Glutamatergic neuron (in vitro differentiated cells): ENCODE data around the gene FCRL6. TPM values are rescaled to one million over a fixed set of nuclear protein-coding genes. Genes with fewer than 3 reads are reported as not detected.

Source experiments
- DNase-seq: peaks from one replicate; pipeline ENCODE4 v3.0.0; 2022
- H3K27ac Mint-ChIP-seq: one replicate; pipeline ENCODE4 v1.8.0; 2020; ENCODE audit warnings: mild to moderate bottlenecking, mixed read lengths, inconsistent platforms; ENCODE audit not compliant: unreplicated experiment
- H3K27me3 Mint-ChIP-seq: one replicate; pipeline ENCODE4 v1.8.0; 2020; ENCODE audit warnings: mild to moderate bottlenecking, moderate library complexity, mixed read lengths, inconsistent platforms; ENCODE audit not compliant: unreplicated experiment
- H3K36me3 Mint-ChIP-seq: one replicate; pipeline ENCODE4 v1.8.0; 2020; ENCODE audit warnings: mild to moderate bottlenecking, mixed read lengths, inconsistent platforms; ENCODE audit not compliant: unreplicated experiment
- H3K4me1 Mint-ChIP-seq: one replicate; pipeline ENCODE4 v1.8.0; 2020; ENCODE audit warnings: mild to moderate bottlenecking, low read depth, mixed read lengths, inconsistent platforms; ENCODE audit not compliant: unreplicated experiment
- H3K4me3 Mint-ChIP-seq: one replicate; pipeline ENCODE4 v1.8.0; 2020; ENCODE audit warnings: mild to moderate bottlenecking, mixed read lengths, inconsistent platforms; ENCODE audit not compliant: unreplicated experiment
- H3K9me3 Mint-ChIP-seq: one replicate; pipeline ENCODE4 v1.8.0; 2020; ENCODE audit warnings: mild to moderate bottlenecking, moderate library complexity, mixed read lengths, inconsistent platforms; ENCODE audit not compliant: unreplicated experiment
- CTCF ChIP-seq: fragments of 200-600 bp; sonication (generic); IDR thresholded peaks from one replicate; pipeline ENCODE4 v1.5.0; 2021; ENCODE audit not compliant: partially characterized antibody, unreplicated experiment
- total RNA-seq: library from RNA; stranded (reverse); fragmentation: NEBNext Ultra II Directional; extraction: Animal tissue kit (Norgen Biotek cat#: 25700); gene quantifications from one replicate; pipeline ENCODE4 v1.2.1, GENCODE V29; 2021; ENCODE audit not compliant: unreplicated experiment

FCRL6 gene
- total RNA-seq, 1 donor from 2014 or later: not detected

GRCh38 chr1:159829273-159829634 lies 27.1 kb downstream of the FCRL6 start:
- peak; percentile 56 for TF ChIP-seq CTCF
- DNase-seq: peak; percentile 67
- peaks cover 8% of the 10 kb centered on the region for H3K9me3 Mint-ChIP-seq
- H3K4me3 Mint-ChIP-seq: no peak overlapping the region
- H3K4me1 Mint-ChIP-seq: peaks cover 18% of the 10 kb centered on the region
- no peaks in the 10 kb centered on the region for H3K36me3 Mint-ChIP-seq
- no peak overlapping the region for H3K27ac Mint-ChIP-seq
- H3K27me3 Mint-ChIP-seq: peaks cover 7% of the 10 kb centered on the region

GRCh38 chr1:159829822-159830465 lies 27.8 kb downstream of the FCRL6 start:
- Mint-ChIP-seq H3K27ac (no peak overlapping the region), H3K4me1 (peaks cover 15% of the 10 kb centered on the region), H3K27me3 (peaks cover 5% of the 10 kb centered on the region), H3K9me3 (peaks cover 6% of the 10 kb centered on the region), H3K36me3 (no peaks in the 10 kb centered on the region), H3K4me3 (no peak overlapping the region)
- no peak for TF ChIP-seq CTCF
- no peak for DNase-seq

GRCh38 chr1:159830722-159831121 lies 28.6 kb downstream of the FCRL6 start:
- Mint-ChIP-seq H3K27ac (no peak overlapping the region), H3K4me3 (no peak overlapping the region), H3K36me3 (no peaks in the 10 kb centered on the region), H3K27me3 (peaks cover 5% of the 10 kb centered on the region), H3K4me1 (peaks cover 12% of the 10 kb centered on the region), H3K9me3 (peaks cover 3% of the 10 kb centered on the region)
- DNase-seq: no peak
- no peak for TF ChIP-seq CTCF

GRCh38 chr1:159831412-159832141 lies 29.4 kb downstream of the FCRL6 start:
- no peak for TF ChIP-seq CTCF
- Mint-ChIP-seq H3K9me3 (no peaks in the 10 kb centered on the region), H3K4me1 (peaks cover 12% of the 10 kb centered on the region), H3K27me3 (peaks cover 6% of the 10 kb centered on the region), H3K27ac (no peak overlapping the region), H3K36me3 (no peaks in the 10 kb centered on the region), H3K4me3 (peak overlapping the region; percentile 7)
- no peak for DNase-seq

- Mint-ChIP-seq H3K27me3 (peaks cover 9% of the 10 kb centered on the region), H3K36me3 (no peaks in the 10 kb centered on the region), H3K4me1 (peaks cover 14% of the 10 kb centered on the region), H3K9me3 (no peaks in the 10 kb centered on the region), H3K27ac (no peak overlapping the region), H3K4me3 (no peak overlapping the region)
- DNase-seq: no peak
- no peak for TF ChIP-seq CTCF
These were observed 30.1 kb downstream of the FCRL6 start for GRCh38 chr1:159832309-159832708.
